ENCODE data around the gene KIF3B.
"Not testable (repeated sequence)": the region's sequence is repeated elsewhere in the genome, so short reads cannot be mapped to it uniquely, and the experiment has no call there.

The KIF3B gene

DNA sequence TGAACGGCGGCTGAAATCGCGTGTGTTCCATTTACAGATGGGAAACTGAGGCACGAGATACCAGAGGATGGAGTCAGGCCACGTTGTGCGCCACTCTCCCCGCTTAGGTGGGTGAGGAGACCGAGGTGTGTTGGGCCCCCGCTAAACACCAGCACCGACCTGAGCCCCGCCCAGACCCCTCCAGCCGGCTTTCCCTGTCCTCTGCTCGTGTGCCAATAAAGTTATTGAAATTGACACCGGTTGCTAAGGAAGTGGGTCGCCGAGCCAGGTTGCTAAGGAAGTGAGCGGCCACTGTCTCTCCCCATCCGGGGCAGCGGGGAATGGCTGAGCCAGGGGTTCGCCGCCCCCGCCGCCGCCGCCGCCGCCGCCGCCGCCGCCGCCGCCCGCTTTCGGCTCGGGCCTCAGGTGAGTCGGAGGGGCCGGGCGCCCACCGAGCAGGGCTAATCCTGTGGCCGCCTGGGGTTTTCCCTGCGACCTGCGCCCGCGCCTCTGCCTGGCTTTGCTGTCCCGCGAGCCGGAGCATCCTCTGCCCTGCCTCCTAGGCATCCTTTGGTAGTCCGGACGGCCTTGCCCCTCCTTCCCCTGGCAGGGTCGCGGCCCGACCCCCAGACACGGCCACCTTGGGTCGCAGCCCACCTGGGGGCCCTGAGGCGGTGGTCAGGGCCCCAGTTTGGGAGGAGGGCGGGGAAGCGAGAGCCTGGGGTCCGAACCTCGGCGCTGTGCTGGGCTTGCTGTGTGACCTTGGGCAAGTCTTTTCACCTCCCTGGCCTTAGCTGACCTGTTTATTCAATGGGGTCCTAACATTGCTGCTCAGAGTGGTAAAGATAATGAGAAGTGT, at the start of gene KIF3B:
KIF3B (plus strand) TSS at position 291 of the 838 bp plus-strand sequence. CDS start 32,127 bp downstream, outside the sequence.
- DNase-seq = peak; percentile 64

DNA sequence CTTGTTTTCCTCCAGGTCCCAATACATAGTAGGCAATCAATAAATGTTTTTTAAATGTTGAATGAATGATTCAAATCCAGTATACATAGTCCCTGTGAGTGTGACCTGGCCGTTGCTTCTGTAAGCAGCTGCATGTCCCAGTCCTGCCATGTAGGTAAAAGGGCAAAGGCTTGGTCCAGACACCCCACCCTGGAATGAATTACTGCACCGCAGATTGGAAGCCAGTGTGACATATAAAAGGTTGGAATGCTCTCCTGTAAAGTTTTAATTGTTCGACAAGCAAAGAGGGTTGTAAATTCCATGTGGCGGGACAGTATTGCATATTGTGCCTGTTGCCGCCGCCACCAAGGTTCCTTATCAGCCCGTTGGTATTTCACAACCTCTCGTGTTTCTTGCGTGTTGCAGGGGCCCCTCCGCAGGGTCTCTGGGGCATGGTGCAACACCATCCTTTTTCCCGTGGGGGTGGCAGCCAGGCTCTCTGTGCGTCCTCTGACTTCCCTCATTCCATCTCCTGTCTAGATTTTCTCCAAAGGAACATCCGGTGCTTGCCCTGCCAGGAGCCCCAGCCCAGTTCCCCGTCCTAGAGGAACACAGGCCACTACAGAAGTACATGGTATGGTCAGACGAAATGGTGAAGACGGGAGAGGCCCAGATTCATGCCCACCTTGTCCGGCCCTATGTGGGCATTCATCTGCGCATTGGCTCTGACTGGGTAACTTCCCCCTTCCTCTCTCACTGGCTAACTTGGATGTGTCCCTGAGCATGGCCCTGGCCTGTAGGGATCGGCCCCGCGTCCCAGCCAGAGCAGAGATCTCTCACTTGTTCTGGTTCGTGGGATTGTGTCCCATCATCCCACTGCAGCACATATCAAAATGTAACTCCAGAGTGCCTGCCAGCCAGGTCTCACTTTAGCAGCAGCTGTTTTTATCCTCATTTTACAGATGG, 49.4 kb upstream of the KIF3B start:
- peak; percentile 87 for DNase-seq

DNA sequence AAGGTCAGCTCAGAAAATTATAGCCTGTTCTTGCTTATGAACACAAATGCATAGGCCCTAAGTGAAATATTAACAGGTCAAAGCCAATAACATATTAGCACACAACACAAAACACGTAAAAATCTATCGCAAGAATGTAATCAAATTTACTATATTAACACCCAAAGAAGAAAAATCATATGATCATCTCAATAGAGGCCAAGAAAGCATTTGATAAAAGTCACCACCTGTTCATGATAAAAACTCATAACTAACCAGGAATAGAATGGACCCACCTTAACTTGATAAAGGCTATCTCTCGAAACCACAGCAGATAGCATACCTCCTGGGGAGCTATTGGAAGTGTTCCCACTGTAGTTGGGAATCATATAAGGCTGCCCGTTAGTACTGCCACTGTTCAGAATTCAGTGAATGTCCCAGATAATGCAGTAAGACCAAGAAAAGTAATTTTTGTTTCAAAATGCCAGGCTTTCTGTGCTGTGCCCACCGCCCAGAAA, 48.2 kb upstream of the KIF3B start:
- no peak for DNase-seq

DNA sequence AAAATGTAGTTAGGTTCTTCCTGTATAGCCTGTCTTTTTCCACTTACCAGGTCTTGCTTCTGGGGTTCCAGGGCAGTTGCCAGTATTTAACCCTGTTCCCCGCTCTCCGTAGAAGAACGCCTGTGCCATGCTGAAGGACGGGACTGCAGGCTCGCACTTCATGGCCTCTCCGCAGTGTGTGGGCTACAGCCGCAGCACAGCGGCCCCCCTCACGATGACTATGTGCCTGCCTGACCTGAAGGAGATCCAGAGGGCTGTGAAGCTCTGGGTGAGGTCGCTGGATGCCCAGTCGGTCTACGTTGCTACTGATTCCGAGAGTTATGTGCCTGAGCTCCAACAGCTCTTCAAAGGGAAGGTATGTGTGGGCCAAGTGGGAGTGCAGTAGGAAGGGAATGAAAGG, 46.7 kb upstream of the KIF3B start:
- no peak for DNase-seq

DNA sequence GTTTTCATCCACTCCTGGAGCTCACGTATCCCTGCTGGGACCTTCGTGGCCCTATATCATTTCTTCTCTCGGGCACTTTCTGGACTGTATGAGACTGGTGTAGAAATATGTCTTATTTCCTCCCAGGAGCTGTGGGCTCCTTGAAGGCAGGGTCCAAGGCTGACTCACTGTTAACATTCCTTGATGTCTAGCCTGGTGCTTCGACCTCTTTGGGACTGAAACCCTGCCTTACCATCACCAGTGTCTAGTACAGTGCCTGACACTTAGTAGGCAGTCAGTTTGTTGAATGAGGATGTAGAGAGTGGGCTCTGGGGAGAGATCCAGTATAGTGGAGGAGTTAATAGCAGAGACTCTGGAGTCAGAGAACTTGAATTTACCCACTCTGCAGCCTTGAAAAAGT, 46.2 kb upstream of the KIF3B start:
- DNase-seq = no peak

DNA sequence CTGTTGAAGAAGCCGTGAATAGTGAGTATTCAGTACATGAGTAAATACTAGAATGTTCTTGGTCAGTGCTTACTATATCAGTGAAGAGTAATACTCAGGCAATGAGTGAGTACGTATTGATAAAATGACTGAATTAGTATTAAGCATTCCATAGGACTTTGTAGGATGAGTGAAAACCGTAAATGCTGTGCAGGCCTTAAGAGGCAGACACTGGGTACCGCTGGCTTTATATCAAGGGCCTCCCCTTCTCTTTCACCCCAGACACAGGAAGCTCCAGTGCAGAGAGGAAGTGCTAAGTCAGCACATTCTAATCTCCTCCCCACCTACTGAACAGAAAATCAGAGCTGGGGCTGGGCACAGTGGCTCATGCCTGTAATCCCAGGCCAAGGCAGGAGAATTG, 45.6 kb upstream of the KIF3B start:
- DNase-seq = no peak

DNA sequence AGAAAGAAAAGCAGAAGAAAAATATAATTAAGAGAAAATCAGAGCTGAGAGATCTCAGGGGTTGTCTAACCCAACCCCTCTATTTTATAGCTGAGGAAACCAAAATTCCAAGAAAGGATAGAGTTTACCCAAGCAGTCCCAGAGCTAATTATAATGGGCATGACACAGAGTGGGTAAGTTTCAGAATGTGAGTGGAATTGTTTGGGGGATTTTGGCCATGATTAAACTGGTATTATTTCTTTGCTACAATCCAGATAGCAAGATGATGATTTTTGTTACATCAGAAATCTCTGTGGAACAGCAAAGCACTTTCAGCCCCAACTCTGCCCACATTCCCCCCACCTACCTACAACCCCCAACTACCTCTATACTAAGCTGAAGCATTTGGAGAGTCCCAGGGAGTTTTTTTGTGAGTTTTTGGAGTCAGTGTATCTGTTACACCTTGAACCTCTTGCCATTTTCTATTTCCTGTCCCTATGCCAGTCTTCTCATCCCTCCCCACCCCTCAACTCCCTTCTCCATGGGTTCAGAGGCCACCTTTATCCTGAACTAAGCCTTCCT, 45.0 kb upstream of the KIF3B start:
- no peak for DNase-seq

DNA sequence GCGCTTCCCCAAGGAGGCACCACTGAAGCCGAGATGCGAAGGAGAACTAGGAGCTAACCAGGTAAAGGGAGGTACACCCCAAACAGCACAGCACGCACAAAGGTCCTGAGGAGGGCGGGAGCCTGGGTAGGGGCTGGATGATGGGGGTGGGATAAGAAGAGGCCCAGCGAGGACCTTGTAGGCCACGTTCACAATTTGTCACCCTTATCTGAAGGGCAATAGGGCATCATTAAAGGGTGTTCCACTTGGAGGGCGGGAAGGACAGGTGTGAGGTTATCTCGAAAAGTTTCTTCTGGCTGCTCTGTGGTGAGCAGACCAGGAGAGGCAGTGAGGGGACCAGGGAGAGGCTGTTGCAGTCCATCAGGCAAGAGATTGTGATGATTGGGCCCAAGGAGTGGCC, 44.2 kb upstream of the KIF3B start:
- no peak for DNase-seq

DNA sequence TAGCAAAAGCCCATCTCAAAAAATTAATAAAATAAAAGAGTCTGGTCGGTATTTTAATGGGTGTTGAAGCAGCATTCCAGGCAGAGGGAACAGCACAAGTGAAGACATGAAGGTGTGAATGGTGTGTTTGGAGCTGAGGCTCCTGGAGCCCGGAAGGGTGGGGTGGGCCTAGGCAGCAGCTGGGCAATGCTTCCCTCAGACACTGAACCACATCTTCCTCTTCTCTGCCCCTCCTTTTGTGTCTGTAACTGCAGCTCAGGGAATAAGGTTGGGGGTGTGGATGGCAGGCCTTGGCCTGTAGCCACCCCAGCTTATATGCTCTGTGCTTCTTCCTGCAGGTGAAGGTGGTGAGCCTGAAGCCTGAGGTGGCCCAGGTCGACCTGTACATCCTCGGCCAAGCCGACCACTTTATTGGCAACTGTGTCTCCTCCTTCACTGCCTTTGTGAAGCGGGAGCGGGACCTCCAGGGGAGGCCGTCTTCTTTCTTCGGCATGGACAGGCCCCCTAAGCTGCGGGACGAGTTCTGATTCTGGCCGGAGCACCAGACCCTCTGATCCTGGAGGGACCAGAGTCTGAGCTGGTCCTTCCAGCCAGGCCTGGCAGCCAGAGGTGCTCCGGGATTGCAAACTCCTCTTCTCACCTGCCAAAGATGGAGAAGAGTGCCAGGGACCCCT, 43.2 kb upstream of the KIF3B start:
- peak; percentile 18 for DNase-seq

DNA sequence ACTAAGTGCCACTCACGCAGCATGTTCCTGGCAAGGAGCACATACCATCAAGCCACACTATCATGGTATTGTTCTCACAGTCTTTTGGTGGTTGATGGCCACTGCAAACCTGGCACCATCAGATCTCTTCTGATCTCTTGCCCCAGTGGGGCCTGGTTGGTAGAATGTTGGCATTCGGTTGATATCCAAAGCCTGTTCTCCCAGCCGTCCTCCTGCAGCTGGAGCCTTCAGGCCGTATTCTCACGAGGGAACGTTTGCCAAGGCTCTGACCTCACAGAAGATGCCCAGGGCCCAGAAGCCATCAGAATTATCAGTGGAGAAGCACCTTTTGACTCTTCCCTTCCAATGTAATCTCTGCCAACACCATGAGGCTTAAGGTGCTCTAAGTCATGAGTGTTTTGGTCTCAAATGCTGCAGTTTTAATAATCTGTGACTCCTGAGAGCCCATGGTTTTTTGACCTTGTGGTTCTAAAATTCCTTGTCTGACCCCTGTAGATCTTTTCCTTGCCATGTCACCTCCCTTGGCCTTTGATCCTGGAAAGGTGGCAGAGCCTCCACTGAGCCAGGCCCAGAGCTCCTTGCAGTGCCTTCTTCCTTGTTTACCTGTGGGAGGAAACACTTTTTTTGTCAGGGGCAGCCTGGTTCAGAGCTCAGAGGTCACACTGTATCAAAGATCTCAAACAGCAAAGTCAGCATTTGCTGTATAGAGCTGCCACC, 42.0 kb upstream of the KIF3B start:
- DNase-seq = no peak

DNA sequence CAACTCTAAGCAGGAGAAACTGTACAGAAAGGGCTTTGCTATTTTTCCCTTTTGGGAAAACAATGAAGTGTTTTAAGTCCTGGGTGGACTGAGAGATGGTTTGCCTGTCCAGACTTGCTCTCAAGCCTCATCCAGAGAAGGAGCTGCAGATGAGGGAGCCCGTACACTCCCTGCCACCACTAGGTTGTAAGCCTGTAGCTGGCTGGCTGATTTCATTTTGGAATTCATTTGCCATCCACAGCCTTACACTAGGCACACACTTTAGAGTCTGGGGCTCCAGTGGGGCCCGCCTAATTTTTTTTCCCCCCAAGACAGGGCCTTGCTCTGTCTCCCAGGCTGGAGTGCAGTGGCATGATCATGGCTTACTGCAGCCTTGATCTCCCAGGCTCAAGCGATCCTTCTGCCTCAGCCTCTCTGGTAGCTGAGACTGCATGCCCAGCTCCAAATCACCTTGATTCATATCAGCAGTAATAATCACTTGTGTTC, 41.4 kb upstream of the KIF3B start:
- no peak for DNase-seq

DNA sequence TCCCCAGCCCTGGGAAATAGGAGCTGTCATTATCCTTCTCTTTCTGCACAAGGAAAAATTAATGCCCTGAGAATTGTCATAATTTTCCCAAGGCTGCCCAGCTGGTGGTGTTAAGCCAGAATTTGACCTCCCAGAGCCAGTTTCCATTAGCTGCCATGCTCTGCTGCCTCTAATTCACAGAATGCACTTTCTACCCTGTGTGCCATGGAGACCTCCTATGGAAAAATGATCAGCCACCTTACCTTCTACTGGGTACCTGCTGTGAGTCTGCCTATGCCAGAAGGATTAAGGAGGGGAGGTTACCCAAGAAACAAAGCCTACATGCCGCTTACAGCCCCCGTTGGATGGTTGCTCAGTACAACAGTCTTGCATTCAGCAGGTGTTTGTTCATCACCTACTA, 40.6 kb upstream of the KIF3B start:
- no peak for DNase-seq

DNA sequence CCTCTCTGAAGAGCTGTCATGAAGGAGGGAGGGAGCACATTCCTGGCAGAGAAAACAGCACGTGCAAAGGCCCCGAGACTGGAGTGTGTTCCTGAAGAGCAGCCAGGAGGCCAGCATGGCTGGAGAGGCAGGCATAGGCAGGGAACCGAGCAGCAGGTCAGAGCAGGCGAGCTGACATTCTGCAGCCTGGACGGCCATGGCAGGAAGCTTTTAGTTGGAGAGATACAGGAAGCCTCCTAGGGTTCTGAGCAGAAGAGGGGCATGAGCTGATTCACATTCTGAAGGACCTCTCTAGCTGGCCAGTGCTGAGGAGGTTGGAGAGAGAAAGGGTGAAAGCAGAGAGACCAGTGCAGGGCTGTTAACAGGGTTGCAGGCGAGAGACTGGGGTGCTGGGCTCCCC, 40.0 kb upstream of the KIF3B start:
- DNase-seq = no peak

DNA sequence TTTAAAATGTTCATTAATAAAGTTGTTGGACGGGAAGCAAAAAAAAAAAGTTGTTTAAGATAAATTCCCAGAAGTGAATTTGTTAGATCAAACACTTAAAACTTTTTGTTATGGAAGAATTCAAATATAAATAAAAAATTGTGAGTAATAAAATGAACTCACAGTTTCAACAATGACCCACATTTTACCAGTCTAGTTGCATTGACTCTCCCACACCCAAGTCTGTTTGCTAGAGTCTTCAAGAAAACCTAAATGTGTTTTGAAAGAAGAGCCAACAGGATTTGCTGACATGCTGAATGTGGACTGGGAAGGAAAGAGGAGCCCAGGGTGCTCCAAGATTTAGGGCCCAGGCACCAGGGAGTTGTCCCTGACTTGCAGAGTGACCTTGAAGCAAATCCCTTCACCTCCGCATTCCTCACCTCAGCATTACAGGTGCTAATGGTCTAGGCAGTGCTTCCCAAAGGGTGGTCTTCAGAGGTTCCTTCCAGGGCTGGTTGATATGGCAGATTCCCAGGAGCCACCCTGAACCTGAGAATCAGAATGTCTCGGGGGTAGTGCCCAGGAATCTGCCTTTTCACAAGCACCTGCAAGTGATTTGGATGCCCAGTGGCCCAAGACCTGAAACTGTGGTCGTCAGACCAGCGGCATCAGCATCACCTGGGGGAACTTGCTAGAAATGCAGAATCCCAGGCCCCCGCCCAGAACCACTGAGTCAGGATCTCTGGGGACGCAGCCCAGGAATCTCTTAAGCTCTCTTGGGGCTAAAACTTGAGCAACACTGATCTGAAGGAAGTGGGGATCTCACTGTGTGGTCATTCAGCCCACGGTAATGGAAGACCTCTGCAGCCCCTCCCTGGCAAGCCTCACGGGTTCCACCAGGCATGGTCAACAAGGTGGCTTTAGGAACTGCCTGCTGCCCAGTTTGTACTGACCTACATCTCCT, 38.7 kb upstream of the KIF3B start:
- DNase-seq = no peak

DNA sequence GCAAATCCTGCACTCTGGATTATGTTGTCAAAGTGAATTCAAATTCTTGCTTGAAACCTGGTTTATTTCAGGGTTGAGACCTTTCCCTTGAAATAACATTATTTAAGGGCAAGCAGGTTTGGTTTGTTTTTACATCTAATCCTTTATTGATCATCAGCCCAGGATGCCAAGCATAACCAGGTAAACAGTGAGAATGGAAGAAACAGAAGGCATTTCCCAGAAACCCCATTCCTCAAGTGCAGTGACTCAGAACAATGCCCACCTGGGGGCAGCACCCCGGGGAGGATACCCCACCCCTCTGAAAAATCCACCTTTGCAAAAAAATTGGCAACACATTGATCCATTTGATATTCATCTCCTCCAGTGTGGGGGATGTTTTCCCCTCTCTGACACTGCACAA, 37.2 kb upstream of the KIF3B start:
- no peak for DNase-seq

DNA sequence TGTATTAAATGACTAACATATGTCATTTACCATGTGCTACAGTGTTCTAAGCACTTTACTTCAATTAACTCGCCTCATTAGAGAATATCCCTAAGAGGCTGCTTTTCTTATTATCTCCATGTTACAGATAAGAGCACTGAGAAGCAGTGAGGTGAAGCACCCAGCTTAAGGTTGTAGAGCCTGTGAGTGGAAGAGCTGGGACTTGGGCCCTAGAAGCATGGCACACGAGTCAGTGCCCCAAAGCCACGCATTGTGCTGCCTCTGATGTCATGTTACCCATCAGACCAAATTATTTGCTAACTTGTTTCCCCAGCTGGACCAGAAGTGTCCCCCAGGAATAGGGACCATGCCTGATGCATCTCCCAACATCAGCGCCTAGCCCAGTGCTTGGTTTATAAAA, 35.6 kb upstream of the KIF3B start:
- no peak for DNase-seq

DNA sequence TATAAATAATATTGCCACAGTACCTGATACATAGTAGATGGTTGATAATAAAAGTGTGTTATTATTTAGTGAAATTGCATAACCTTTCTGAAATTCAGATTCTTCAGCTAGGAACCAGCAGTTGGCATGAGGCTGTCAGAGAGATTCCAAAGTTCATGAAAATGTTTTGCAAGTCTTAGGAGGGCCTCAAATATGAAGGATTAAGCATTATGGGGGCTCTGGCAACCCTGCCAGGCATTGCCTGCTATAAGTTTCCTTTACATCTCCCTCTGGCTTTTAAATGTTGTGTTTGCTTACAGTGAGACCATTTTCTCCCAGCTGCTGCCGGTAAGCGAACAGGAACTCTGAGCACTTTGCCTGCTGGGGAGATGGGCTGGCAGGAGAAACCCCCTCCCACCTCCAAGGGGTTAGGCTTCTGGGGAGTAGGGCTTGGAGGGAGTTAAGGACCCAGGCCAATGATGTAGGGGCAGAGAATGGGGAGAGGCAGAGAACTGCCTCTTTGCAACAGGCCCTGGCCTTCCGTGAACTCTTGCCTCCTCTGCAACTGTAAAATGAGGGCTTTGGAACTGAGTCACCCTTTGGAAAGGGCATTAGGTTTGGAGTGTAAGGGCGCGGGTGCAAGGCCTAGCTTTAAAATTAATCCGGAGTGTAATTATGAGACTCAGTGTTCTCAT, 33.2 kb upstream of the KIF3B start:
- no peak for DNase-seq

DNA sequence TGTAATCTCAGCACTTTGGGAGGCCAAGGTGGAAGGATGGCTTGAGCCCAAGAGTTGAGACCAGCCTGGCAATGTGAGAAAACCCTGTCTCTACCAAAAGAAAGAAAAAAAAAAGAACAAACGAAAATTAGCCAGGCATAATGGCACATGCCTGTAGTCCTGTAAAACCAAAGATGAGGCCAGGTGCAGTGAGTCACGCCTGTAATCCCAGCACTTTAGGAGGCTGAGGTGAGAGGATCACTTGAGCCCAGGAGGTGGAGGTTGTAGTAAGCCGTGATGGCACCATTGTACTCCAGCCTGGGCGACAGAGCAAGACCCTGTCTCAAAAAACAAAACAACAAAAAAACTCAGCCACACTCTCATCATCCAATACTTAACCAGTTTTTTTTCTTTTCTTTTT, 32.5 kb upstream of the KIF3B start:
- no peak for DNase-seq

DNA sequence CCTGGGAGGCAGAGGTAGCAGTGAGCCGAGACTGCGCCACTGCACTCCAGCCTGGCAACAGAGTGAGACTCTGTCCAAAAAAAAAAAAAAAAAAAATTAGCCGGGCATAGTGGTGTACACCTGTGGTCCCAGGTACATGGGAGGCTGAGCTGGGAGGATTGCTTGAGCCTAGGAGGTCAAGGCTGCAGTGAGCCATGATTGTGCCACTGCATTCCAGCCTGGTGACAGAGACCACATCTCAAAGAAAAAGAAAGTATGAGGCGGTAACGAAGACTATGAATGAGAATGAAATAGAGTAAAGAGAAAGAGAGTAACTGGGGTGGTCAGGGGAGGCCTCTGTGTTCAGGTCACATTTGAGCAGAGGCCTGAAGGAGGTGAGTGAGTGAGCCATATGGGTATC, 31.2 kb upstream of the KIF3B start:
- DNase-seq = not testable (repeated sequence)

DNA sequence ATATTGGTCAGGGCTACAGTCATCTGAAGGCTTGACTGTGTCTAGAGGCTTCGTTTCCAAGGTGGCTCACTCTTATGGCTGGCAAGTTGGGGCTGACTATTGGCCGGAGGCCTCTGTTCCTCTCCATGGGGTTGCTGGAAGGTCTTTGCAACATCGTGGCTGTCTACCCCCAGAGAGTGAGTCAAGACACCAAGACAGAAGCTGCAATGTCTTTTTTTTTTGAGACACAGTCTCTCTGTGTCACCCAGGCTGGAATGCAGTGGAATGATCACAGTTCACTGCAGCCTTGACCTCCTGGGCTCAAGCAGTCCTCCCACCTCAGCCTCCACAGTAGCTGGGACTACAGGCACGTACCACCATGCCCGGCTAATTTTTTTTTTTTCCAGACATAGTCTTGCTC, 29.4 kb upstream of the KIF3B start:
- DNase-seq = no peak
